ENCODE results near the gene HIPK2. TPM values are rescaled to one million over a fixed set of nuclear protein-coding genes. Genes with fewer than 3 reads are reported as not detected.

HIPK2 gene
- polyA plus RNA-seq, 4 donors: 69.7 to 110 (median 89.1) TPM

DNA sequence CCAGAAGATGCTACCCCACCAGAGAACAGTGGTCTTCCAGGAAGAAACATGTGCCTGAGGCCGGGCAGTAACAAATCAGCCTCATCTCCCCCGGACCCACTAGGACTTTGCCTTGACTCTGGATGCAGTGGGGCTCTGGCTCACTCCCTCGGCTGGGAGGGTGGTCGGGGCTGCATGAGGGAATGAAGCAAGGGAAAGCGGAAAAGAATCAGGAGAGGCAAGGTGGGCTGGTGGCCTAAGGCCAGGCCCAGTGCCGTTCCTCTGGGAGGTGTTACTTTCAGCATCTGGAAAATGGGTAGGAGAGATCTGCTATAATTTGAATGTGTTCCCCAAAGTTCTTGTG, 202.5 kb downstream of the HIPK2 start:
- no peak for DNase-seq (ENCODE audit: low read depth in 4 of 4, low spot score in 2 of 4)

DNA sequence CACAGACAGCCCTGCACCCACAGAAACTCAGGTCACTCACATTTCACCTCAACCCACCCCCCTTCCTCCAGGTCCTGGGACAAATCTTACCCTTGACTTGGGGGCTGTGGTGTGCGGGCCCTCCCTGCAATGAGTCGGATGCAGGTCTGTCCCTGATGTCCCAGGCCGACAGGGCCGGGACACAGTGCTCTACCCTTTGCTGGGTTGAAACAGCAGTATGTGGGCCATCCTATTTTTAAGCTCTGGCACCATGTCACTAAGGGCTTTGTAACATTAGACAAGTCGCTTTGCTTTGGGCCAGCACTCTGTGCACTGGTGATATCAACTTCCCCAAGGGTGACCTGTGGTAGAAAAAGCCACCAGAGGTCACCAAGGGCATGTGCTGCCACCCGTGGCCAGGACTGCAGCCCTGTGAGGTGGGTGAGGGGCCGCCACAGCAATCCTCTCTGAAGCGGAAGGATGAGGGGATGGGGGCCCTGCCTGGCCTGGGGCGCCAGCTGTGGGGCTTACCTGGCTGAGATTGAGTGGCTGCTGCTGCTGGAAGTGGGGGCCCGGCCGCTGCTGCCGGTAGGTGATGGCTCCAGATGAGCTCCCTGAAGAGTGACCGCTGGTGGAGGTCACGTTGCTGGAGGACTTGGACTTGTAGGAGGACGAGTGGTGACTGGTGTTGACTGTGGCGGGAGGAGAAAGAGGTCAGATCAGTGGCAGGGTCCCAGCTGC, 203.0 kb downstream of the HIPK2 start:
- DNase-seq (ENCODE audit: low read depth in 4 of 4, low spot score in 2 of 4): no peak

DNA sequence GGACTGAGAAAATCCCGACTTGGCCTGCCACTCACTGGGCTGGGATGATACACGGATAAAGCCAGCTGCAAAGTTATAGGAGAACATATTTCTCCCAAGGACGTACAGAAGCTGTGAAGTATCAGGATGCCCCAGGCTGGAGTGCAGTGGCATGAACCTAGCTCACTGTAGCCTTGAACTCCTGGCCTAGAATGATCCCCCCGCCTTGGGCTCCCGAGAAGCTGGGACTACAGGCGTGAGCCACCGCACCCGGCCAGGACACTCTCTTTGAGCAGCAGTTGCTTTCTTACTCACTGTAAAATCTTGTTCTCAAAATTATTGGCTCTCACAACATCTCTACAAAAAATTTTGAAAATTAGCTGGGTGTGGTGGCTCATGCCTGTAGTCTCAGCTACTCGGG, 203.9 kb downstream of the HIPK2 start:
- DNase-seq (ENCODE audit: low read depth in 4 of 4, low spot score in 2 of 4): no peak

DNA sequence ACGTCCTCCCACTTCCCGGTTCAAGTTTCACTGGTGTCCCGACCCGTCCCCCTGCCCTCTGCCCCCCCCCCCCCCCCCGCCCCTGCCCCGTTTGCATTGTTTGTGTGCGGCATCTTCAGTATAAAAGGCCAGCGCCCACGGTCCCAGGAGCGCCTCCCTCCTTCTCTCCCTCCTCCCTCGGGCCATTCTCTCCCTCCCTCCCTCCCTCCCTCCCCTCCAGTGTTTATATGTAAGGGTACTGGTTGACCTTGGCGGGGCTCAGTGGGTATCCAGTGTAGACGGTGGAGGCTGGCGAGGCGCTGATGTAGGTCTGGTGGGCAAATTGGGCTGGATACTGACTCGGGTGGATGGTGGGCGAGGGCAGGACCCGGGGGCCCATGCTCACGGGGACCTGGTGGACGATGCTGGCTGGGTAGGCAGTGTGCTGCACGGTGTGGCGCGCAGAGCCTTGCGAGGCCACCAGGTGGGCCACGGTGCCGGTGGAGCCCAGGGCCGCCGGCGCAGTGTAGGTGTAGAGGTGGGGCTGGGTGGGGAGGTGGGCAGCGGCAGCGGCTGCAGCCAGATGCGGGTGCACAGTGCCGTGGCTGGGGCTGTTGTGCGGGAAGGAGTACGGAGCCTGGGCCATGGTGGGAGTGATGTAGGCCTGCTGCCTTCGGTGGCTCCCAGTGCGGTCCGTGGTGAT, 205.0 kb downstream of the HIPK2 start:
- DNase-seq (ENCODE audit: low read depth in 4 of 4, low spot score in 2 of 4): no peak

DNA sequence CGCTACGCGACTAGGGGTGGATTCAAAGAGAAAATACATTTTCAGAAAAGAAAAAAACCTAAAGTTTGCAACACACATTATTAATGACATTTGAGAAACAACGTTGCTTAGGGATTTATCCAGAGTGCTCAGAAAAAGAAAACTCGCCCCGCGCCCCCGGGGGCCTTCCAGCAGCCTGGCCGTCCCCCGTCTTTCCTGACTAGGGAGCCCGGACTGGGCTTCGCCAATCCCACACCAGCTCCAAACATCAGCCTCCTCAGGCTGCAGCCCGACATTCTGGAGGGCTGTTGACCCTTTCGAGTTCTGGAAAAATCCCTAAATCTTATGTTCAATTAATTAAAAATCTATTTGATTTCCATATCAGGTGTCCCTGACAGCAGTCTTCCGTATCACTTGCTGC, 205.7 kb downstream of the HIPK2 start:
- no peak for DNase-seq (ENCODE audit: low read depth in 4 of 4, low spot score in 2 of 4)

DNA sequence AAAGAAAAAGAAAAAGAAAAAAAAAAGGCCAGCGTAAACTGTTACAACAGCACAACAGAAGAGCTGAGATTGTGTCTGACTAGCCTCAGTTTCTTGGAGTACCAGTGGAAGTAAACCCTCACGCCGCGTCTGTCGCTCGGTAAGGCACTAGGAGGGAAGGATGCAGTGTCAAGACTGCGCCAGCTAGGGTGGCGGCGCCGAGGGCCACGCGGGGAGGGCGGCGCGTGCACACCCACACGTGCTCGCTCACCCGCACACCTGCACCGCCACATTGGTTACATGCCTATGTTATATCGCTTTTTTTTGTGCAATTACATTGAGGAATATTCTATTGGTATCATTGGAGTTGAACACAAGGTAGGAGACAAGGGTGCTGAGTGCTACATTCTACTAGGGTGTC, 206.1 kb downstream of the HIPK2 start:
- DNase-seq (ENCODE audit: low read depth in 4 of 4, low spot score in 2 of 4): no peak

DNA sequence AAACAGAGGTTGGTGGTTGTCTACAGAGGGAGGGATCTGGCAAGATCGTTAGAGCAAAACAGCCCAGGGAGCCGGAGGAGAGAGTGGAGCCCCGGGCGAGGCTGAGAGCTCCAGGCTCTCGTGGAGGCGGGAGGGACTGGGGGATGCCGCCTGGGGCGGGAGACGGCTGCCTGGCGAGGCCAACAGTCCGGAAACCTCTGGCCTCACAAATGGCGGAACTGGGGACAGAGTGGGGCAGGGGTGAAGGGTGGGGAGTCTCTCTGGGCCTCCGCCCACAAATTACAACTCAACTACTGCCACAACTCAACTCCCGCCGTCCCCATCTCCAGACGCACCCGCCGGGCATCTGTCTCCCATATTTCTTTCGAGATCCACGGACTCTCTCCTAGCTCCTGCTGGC, 206.6 kb downstream of the HIPK2 start:
- DNase-seq (ENCODE audit: low read depth in 4 of 4, low spot score in 2 of 4): no peak

DNA sequence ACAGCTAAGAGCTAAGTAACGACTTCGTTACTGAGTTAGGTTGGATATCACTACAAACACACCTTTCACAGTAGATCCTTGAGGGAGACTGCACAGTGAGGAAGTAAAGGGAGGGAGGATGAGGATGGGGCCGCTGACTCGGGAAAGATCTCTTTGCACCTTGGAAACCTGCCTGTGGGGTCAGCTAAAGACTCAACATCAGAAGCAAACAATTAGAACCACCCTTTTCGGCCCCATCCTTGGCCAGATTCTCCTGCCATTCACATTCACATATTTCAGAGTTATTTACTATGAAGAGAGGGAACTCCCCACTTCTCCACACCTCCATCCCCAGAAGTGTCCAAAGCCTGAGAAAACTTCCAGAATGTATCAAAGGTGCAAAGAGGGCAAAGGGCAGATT, 207.2 kb downstream of the HIPK2 start:
- DNase-seq (ENCODE audit: low read depth in 4 of 4, low spot score in 2 of 4): no peak

DNA sequence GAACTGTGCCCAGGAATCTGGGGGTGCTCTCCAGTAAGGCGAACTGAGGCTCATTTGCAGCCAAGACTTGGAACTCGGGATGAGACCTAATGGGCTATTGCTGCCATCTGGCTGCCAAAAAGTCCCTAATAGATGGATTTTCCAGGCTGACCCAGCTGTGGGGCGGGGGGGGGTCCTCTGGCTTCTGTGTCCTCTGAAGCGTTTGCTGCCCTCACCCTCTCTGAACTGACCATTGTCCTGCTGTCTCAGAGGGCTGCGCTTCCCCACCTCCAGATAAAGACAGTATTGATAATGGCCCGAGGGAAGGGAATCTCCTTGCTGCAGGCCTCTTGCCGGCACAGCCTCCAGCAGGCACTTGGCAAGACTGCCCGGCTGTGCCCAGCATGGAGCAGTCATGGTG, 207.7 kb downstream of the HIPK2 start:
- DNase-seq (ENCODE audit: low read depth in 4 of 4, low spot score in 2 of 4): no peak

DNA sequence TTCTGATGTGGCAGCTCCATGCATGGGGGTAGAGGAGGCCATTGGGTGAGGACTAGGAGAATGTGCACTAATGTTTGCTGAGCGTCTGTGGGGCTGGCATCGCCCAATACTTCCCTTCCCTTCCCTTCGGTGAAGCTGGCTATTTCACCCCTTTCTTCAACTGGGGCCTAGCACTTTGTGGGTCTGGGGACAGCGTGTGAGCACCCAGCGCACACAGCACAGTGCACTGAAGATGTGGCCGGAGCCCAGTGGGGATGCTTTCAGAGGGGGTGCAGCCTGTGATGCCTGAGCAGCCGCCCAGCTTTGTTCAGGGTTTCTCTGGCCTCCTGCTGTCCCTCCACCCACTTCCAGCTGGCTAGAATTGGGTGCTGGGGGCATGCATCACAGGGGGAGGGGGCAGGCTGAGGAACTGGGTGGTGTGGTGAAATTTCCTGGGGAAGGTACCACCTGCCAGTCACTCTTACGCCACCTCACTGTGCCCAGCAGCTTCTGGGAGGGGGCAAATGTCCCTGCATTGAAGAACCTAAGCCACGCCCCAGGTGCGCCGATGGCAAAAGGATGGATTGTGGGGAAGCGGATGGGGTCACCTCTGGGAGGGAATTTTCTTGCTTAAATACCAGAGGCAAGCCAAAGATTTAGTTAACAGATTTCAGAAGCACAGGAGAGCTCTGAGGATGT, 208.8 kb downstream of the HIPK2 start:
- no peak for DNase-seq (ENCODE audit: low read depth in 4 of 4, low spot score in 2 of 4)

DNA sequence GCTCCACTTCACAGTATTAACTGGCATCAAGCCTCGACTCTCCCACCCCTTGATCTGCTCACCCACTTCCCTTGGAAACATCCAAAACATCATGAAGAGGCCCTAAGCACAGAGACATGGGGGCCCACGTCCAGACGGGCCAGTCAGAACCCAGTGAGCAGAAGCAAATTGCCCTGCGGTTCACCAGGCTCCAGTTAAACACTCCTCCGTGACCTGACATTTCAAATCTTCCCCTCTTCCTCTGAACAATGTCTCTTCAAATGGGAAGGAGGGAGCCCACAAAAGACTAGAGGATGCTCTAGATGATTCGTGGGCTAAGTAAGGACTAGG, 209.5 kb downstream of the HIPK2 start:
- DNase-seq (ENCODE audit: low read depth in 4 of 4, low spot score in 2 of 4): no peak

DNA sequence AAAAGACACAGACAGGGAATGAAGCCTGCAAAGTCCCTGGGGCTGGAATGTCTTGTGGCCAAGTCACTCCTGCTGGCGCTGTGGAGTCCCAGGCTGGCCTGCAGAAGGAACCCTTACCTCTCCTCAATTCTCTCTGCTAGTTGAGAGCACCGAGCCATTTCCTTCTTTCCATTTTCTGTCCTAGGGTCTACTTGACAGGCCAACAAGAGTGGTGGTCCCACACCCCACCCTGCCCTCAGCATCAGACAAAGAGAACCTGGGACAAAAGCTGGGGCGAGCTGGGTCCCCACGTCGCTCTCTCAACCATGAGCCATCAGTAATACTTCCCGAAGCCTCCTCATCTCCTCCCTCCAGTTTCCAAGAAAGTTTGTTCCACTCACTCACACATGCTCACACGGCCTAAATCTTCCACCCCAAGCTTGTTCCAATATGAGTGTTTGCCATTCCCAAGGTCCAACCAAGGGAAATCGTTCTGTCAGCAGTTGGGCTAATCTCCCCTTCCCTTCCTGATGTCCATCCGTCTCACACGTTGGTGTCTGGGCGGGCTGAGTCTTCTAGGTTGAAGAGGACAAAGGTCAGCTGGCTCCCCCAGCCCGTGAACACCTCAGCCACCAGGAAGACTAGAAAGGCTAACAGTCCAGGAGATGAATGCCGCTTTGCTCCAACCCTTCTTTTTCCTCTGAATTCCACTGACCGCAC, 210.0 kb downstream of the HIPK2 start:
- DNase-seq (ENCODE audit: low read depth in 4 of 4, low spot score in 2 of 4): no peak

DNA sequence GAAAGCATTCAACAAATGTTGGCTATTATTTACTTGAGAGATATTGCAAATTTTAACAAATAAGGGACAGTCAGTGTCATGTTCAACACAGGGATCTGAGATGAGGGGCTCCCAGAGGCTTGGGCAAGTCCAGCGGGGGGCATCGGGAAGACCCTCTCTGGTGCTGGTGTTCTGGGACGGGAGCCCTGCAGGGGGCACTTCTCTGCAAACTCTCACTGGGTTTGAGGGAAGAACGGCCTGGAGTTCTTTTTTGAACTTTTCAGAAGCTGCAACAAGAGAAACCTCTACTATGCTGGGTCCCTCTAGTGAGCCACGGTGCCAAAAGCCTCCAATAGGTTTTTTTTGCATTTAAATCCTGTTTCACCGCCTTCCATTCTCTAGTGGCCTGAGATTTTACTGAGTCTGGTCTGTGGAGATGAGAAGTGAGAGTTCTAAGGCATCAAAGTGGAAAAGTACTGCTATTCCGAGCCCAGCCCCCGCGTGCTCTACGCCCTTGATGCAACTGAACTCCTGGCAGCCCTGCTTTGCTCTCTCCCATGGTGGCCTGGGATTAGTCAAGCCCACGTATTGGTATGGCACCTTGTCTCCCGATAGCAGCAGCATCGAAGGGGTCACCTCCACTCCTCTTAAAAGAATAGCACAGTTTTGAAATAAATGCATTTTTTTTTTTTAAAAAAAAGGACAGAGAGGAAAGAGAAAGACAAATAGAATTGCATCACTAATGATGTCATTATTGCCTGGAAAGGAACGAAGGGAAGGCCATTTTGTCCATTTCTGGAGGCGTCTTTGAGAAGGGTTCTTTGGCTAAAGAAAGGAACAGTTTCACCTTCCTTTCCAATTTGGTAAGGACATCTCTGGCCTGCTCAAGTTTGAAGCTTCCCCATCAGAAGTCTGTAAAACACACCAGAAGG, 210.8 kb downstream of the HIPK2 start:
- DNase-seq (ENCODE audit: low read depth in 4 of 4, low spot score in 2 of 4): no peak

DNA sequence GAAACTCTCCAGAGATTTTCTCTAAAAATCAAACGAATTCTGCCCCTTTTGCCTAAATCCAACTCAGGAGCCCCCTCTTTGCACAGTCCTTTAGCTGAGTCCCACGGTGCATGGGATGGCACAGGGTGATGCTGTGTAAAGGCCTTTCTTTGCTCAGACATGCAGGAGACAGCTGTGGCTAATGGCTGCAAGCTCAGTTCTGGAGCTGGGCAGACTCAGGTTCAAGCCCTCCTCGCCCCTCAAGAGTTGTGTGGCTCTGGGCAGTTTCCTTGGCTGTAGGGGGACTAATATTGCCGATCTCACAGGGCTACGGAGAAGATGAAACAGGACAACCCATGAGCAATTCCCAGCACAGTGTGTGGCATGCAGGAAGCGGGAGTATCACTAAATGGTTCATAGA, 211.7 kb downstream of the HIPK2 start:
- DNase-seq (ENCODE audit: low read depth in 4 of 4, low spot score in 2 of 4): no peak

DNA sequence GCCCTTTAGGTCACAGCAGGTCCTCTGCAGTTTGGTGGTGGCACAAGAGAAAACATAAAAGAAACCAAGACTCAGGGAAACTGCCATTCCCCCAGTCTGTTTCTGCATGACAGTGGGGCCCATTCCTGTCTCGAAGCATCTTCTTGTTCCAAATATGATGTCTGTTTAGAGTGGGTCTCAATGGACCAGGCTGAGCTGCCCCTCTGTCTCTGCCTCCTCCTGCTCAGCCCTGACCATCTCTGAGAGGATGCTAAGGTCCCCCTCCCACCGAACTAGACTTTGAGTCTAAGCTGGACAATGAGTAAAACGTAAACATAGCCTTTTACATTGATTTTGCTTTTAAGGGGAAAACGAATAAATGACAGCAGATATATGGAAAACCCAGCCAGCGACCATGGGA, 213.9 kb downstream of the HIPK2 start:
- no peak for DNase-seq (ENCODE audit: low read depth in 4 of 4, low spot score in 2 of 4)

DNA sequence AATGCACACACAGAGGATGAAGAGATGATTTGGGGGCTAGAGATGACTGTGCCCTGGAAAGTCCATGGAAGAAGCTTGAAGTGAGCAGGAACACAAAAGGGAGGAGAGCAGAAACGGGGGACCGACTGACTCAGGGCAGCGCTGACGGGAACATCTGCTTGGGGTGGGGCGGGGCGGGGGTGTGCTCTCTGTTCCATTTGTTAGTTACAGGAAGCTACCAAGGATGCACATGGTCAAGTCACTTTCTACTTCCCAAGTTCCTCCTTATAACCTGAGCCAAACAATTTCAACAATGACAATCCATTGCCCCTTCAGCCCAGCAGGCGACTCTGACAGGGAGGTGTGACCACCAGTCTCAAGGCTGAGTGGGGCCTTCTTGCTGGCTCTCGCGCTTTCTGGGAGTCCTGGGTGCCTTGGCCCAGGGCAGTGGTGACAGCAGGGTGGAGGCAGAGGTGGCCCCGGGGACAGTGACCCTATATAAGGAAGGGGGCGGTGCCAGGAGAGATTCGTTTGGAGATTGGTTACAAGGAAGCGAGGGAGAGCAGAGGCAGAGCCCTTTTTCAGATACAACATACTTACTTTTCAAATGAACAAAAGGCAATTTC, 214.7 kb downstream of the HIPK2 start:
- DNase-seq (ENCODE audit: low read depth in 4 of 4, low spot score in 2 of 4): no peak

DNA sequence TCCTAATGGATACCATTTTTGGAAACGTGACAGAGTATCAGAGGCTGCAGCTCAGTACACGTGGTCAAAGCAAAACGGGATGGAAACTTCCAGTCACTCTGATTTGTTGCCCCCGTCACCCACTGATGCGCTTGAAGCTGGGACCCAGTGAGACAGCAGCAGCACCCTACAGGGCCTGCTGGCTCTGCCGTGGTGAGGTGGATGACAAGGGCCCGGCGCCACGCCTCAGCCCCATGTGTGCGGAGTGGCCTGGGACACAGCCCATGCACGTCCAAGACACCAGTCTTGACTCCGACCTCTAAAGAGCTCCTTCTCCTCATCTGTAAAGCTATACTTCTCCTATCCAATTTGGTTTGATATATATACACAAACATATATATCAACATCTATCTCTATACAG, 215.3 kb downstream of the HIPK2 start:
- DNase-seq (ENCODE audit: low read depth in 4 of 4, low spot score in 2 of 4): no peak

DNA sequence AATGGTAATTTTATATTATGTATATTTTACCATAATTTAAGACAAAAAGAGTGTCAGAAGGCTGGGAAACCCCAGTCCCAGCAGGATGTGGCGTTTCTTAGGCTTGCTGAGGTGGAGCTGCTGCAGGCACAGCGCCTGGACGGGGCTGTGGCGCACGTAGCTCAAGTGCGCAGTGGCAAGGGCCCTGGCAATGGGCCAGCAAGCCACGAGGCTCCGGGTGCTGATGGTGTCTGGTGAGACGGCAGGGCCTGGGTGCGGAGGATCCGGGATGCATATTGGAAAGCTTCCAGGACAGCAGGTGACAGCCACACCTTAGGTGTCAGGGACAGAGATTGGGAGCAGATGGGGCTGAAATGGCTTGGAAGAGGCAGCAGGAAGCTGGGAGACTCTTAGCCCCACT, 217.1 kb downstream of the HIPK2 start:
- no peak for DNase-seq (ENCODE audit: low read depth in 4 of 4, low spot score in 2 of 4)

DNA sequence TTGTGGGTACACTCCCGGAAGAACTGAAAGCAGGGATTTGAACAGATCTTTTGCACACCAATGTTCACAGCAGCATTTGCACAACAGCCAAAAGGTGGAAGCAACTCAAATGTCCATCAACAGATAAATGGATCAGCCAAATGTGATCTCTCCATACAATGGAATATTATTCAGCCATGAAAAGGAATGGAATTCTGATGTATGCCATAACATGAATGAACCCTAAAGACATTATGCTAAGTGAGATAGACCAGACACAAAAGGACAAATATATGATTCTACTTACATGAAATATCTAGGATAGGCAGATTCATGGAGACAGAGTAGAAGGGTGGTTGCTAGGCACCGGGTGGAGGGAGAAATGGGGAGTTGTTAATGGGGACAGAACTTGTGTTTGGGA, 217.6 kb downstream of the HIPK2 start:
- DNase-seq (ENCODE audit: low read depth in 4 of 4, low spot score in 2 of 4): no peak

All from left renal cortex interstitium (tissue), 4 donors.